ENCODE data around the gene BDNF.

BDNF gene

GRCh38 chr11:27611947-27612455 lies 88.3 kb downstream of the BDNF start:
- no peak overlapping the region for H3K4me3 ChIP-seq (ENCODE audit: low read length)
- DNase-seq (ENCODE audit: low read depth, low spot score) = no peak

GRCh38 chr11:27611390-27611789 lies 88.9 kb downstream of the BDNF start:
- H3K4me3 ChIP-seq (ENCODE audit: low read length) = no peak overlapping the region
- DNase-seq (ENCODE audit: low read depth, low spot score) = no peak

- H3K4me3 ChIP-seq (ENCODE audit: low read length) = no peak overlapping the region
- no peak for DNase-seq (ENCODE audit: low read depth, low spot score)
Measured at GRCh38 chr11:27610946-27611345, 89.3 kb downstream of the BDNF start.

DNA sequence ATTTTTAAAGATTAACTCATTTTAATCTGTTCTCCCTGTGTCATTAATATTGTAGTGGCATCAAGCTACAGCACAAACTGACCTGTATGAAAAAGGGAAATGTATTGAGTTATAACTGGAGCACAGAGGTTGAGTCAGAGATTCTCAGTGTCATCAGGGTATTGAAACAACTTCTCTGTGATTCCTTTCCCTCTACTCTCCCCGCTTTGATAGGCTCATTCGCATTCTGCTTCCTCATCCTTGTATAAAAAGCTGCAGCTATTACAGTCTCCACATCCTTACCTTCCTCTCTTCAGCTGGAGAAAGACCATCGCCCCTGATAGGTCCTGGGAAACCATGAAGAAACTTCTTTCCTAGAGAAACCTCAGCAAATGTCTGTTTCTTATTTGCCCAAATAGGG lies 90.0 kb downstream of the BDNF start:
- no peak overlapping the region for H3K4me3 ChIP-seq (ENCODE audit: low read length)
- no peak for DNase-seq (ENCODE audit: low read depth, low spot score)

GRCh38 chr11:27608951-27609350 lies 91.3 kb downstream of the BDNF start:
- DNase-seq (ENCODE audit: low read depth, low spot score) = no peak
- H3K4me3 ChIP-seq (ENCODE audit: low read length) = no peak overlapping the region

DNA sequence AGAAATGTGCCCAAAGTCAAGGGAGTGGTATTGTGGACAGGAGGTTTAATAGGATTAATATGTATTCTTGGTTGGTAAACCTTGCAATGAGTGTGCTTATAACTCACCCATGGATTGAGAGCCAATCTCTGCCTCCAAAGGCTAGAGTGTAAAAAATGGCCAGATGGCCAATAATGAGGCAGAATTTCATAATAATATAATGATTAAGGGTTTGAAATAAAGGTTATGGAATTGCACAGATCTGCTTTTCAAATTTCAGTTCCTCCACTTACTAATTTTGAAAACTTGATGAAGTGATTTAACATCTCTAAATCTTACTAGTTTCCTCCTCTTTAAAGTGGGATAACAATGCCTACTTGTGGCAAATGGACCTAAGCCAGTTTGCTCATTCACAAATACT lies 94.8 kb downstream of the BDNF start:
- H3K4me3 ChIP-seq (ENCODE audit: low read length) = no peak overlapping the region
- no peak for DNase-seq (ENCODE audit: low read depth, low spot score)

All from Jurkat, Clone E6-1 (cell line).